ENCODE results near the gene PARP15. TPM values are rescaled to one million over a fixed set of nuclear protein-coding genes. Genes with fewer than 3 reads are reported as not detected.

Gene PARP15
- total and polyA plus RNA-seq, 2 of the 4 experiments (the other 2 are of a cell fraction) = 0.10 TPM; not detected in 1

GRCh38 chr3:122582390-122582789, 4.9 kb downstream of the PARP15 start:
- no peak overlapping the region for H4K8ac ChIP-seq (ENCODE audit: low read depth in 2 of 2, low read length in 2 of 2)
- CTCF ChIA-PET = no interaction called here
- POLR2A ChIA-PET (ENCODE audit: unreplicated experiment) = no interaction called here

More at GRCh38 chr3:122582390-122582789, 4.9 kb downstream of the PARP15 start:
- Histone ChIP-seq H3K18ac (ENCODE audit: low read depth, low read length) (no peak overlapping the region), H2BK15ac (ENCODE audit: low read depth, low read length) (no peak overlapping the region), H2BK5ac (ENCODE audit: low read depth, low read length, poor library complexity, severe bottlenecking) (no peak overlapping the region), H4K5ac (ENCODE audit: low read depth, low read length) (no peak overlapping the region), H3K4ac (ENCODE audit: low read depth, low read length) (no peak overlapping the region), H3K27me3 (ENCODE audit: control insufficient read depth, insufficient read depth, low read length) (no peaks in the 10 kb centered on the region), H4K20me1 (ENCODE audit: insufficient read depth, low read length) (no peaks in the 10 kb centered on the region), H3K4me1 (ENCODE audit: control insufficient read depth, insufficient read depth, low read length) (peaks cover under 1% of the 10 kb centered on the region; the same call in 1 of the 2 replicates), H2BK120ac (ENCODE audit: low read depth, low read length) (no peak overlapping the region), H3K4me2 (ENCODE audit: low read depth, low read length) (no peak overlapping the region), H3K27ac (ENCODE audit: insufficient read depth, low read length) (no peak overlapping the region), H2AFZ (replicated peaks; ENCODE audit: low read length, poor library complexity) (no peak overlapping the region), H3K4me3 (ENCODE audit: insufficient read depth, low read depth, low read length) (no peak overlapping the region), H3K23ac (ENCODE audit: low read depth, low read length) (no peak overlapping the region), H3K14ac (replicated peaks; ENCODE audit: low read depth, low read length) (no peak overlapping the region), H3K9ac (ENCODE audit: low read depth, low read length) (no peak overlapping the region), H2AK9ac (replicated peaks; ENCODE audit: low read depth, low read length, poor library complexity) (no peak overlapping the region), H3K36me3 (ENCODE audit: control insufficient read depth, insufficient read depth, low read length) (no peaks in the 10 kb centered on the region), H3K56ac (ENCODE audit: extremely low read depth, insufficient read depth, low read length) (no peak overlapping the region), H2BK20ac (ENCODE audit: low read depth, low read length) (no peak overlapping the region), H3K9me3 (ENCODE audit: control insufficient read depth, insufficient read depth, low read length) (peaks cover 7% of the 10 kb centered on the region), H3K9me1 (ENCODE audit: insufficient read depth, low read length) (no peaks in the 10 kb centered on the region), H2AK5ac (ENCODE audit: low read depth, low read length) (no peak overlapping the region), H4K91ac (ENCODE audit: insufficient read depth, low read depth, low read length) (no peak overlapping the region), H3K79me1 (ENCODE audit: low read depth in 1 of 2, low read length in 2 of 2) (no peaks in the 10 kb centered on the region)
- dilution Hi-C loops (cut with HindIII; ENCODE audit: low sequenced_read_pairs, unreplicated experiment) (no loop called here), in situ Hi-C loops (cut with MboI; ENCODE audit: low sequenced_read_pairs) (no loop called here), intact Hi-C loops (cut with micrococcal nuclease) (no loop called here)
- ATAC-seq (ENCODE audit: low read depth) = no peak
- no peak for DNase-seq
- TF ChIP-seq USF2 (IDR thresholded peaks at IDR 0.05; ENCODE audit: low read depth, low read length) (no peak), CHD1 (IDR thresholded peaks at IDR 0.05; ENCODE audit: low read depth, low read length) (no peak), MAZ (IDR thresholded peaks at IDR 0.05; ENCODE audit: borderline replicate concordance, low read depth, low read length) (no peak), MAFK (IDR thresholded peaks at IDR 0.05; ENCODE audit: low read depth, low read length) (no peak), POLR2A (IDR thresholded peaks at IDR 0.05; ENCODE audit: low read depth, low read length) (no peak), MXI1 (IDR thresholded peaks at IDR 0.05; ENCODE audit: borderline replicate concordance, low read depth, low read length) (no peak), SMC3 (IDR thresholded peaks at IDR 0.05; ENCODE audit: low read depth, low read length) (no peak), NFE2L2 (IDR thresholded peaks at IDR 0.05; ENCODE audit: low read depth, low read length) (no peak), RAD21 (IDR thresholded peaks at IDR 0.05; ENCODE audit: low read length) (no peak), RFX5 (IDR thresholded peaks at IDR 0.05; ENCODE audit: low read depth, low read length) (no peak), FOS (IDR thresholded peaks at IDR 0.05; ENCODE audit: low read depth, low read length) (no peak), RCOR1 (IDR thresholded peaks at IDR 0.05; ENCODE audit: insufficient replicate concordance, low read length) (no peak), BHLHE40 (IDR thresholded peaks at IDR 0.05; ENCODE audit: low read depth, low read length) (no peak), CEBPB (IDR thresholded peaks at IDR 0.05; ENCODE audit: low read depth, low read length) (no peak)
- TF ChIP-seq, protein P1, sequence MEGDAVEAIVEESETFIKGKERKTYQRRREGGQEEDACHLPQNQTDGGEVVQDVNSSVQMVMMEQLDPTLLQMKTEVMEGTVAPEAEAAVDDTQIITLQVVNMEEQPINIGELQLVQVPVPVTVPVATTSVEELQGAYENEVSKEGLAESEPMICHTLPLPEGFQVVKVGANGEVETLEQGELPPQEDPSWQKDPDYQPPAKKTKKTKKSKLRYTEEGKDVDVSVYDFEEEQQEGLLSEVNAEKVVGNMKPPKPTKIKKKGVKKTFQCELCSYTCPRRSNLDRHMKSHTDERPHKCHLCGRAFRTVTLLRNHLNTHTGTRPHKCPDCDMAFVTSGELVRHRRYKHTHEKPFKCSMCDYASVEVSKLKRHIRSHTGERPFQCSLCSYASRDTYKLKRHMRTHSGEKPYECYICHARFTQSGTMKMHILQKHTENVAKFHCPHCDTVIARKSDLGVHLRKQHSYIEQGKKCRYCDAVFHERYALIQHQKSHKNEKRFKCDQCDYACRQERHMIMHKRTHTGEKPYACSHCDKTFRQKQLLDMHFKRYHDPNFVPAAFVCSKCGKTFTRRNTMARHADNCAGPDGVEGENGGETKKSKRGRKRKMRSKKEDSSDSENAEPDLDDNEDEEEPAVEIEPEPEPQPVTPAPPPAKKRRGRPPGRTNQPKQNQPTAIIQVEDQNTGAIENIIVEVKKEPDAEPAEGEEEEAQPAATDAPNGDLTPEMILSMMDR (conservative IDR thresholded peaks at IDR 0.05; ENCODE audit: low read depth, low read length) = no peak
- TF ChIP-seq, protein P2, sequence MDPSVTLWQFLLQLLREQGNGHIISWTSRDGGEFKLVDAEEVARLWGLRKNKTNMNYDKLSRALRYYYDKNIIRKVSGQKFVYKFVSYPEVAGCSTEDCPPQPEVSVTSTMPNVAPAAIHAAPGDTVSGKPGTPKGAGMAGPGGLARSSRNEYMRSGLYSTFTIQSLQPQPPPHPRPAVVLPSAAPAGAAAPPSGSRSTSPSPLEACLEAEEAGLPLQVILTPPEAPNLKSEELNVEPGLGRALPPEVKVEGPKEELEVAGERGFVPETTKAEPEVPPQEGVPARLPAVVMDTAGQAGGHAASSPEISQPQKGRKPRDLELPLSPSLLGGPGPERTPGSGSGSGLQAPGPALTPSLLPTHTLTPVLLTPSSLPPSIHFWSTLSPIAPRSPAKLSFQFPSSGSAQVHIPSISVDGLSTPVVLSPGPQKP (IDR thresholded peaks at IDR 0.05; ENCODE audit: borderline replicate concordance, low read depth, low read length) = no peak
- no CpG with 5 or more reads among the region's 1 CpG for WGBS, 2 experiments (ENCODE audit: extremely low coverage in 2 of 2, insufficient read length in 1 of 2)
- BruUV-seq (replicated peaks) = no TSS peak
